H1 (cell line): Measurements from ENCODE around the gene NANOS2. TPM values are rescaled to one million over a fixed set of nuclear protein-coding genes. Genes with fewer than 3 reads are reported as not detected.

ENCODE experiments used
- CTCF ChIA-PET: fragments of 300-600 bp; sonication (Branson Sonifier 250); formaldehyde crosslinking; loops from one replicate; lab custom pipeline; 2021; ENCODE audit not compliant: partially characterized antibody; lab: Charles Lee
- POLR2A ChIA-PET: fragments of 300-600 bp; sonication (Branson Sonifier 250); formaldehyde crosslinking; loops from one replicate; lab custom pipeline; 2021; ENCODE audit warnings: inconsistent platforms; ENCODE audit not compliant: partially characterized antibody; lab: Charles Lee
- DNase-seq, 2 experiments: peaks; one replicate each; pipeline versions ENCODE4 v3.0.0 to v3.0.0-alpha.2; 2010 to 2022; ENCODE audit warnings: low spot score in 2 of 2, low read depth in 1 of 2, mixed read lengths in 1 of 2
- FAIRE-seq: peaks from 2 replicates; lab custom pipeline; 2011; peaks lifted over from hg19 to GRCh38; lab: Jason Lieb, UNC
- H2AFZ ChIP-seq: 2 replicates; pipeline ENCODE4 v1.8.1; 2012; ENCODE audit warnings: low read length, inconsistent platforms
- H2AK5ac ChIP-seq: 2 replicates; pipeline ENCODE4 v1.6.1; 2013; ENCODE audit warnings: low read depth, low read length
- H2BK120ac ChIP-seq: replicated peaks from 2 replicates; pipeline ENCODE3; 2013; ENCODE audit warnings: low read depth, low read length, inconsistent platforms
- H2BK12ac ChIP-seq: 2 replicates; pipeline ENCODE4 v1.6.1; 2013; ENCODE audit warnings: low read depth, low read length
- H2BK15ac ChIP-seq: 2 replicates; pipeline ENCODE4 v1.6.1; 2013; ENCODE audit warnings: low read length
- H2BK20ac ChIP-seq: 2 replicates; pipeline ENCODE4 v1.6.1; 2013; ENCODE audit warnings: low read length
- H2BK5ac ChIP-seq: 2 replicates; pipeline ENCODE4 v1.6.1; 2013; ENCODE audit warnings: low read depth, low read length
- H3K14ac ChIP-seq: 2 replicates; pipeline ENCODE4 v1.6.1; 2013; ENCODE audit warnings: inconsistent platforms; ENCODE audit not compliant: insufficient read length
- H3K18ac ChIP-seq: 2 replicates; pipeline ENCODE4 v1.6.1; 2013; ENCODE audit warnings: low read length; ENCODE audit errors: extremely low read depth
- H3K23ac ChIP-seq: 2 replicates; pipeline ENCODE4 v1.6.1; 2013; ENCODE audit warnings: inconsistent platforms; ENCODE audit not compliant: insufficient read length
- H3K23me2 ChIP-seq: 2 replicates; pipeline ENCODE4 v1.6.1; 2013; ENCODE audit warnings: low read depth, low read length
- H3K27ac ChIP-seq: 2 replicates; pipeline ENCODE4 v1.6.1; 2011; ENCODE audit warnings: low read depth, low read length, inconsistent platforms
- H3K27me3 ChIP-seq, 4 experiments: replicated peaks in 1 of 4; 1 replicate in 1 of 4; 2 replicates in 3 of 4; pipeline versions ENCODE4 v1.6.1 to v1.8.1; 2011 to 2013; ENCODE audit warnings: low read length in 3 of 4, mild to moderate bottlenecking in 3 of 4, inconsistent platforms in 2 of 4, mixed read lengths in 2 of 4, moderate library complexity in 1 of 4; ENCODE audit not compliant: control insufficient read depth in 3 of 4, insufficient read depth in 3 of 4; ENCODE audit errors: extremely low read depth in 1 of 4
- H3K36me3 ChIP-seq, 4 experiments: 2 replicates each; pipeline versions ENCODE4 v1.6.1 to v1.8.1; 2011 to 2013; ENCODE audit warnings: mild to moderate bottlenecking in 4 of 4, low read length in 3 of 4, moderate library complexity in 2 of 4, control low read depth in 1 of 4, inconsistent platforms in 1 of 4; ENCODE audit not compliant: insufficient read depth in 4 of 4, control insufficient read depth in 2 of 4
- H3K4ac ChIP-seq: replicated peaks from 2 replicates; pipeline ENCODE3; 2013; ENCODE audit warnings: low read length, low read depth, mixed read lengths, inconsistent platforms; ENCODE audit not compliant: insufficient read length
- H3K4me1 ChIP-seq, 4 experiments: replicated peaks in 1 of 4; 1 replicate in 1 of 4; 2 replicates in 3 of 4; pipeline versions ENCODE4 v1.6.1 to v1.8.1; 2011 to 2013; ENCODE audit warnings: low read length in 3 of 4, inconsistent platforms in 2 of 4, mixed read lengths in 1 of 4; ENCODE audit not compliant: insufficient read depth in 4 of 4, control insufficient read depth in 3 of 4
- H3K4me2 ChIP-seq, 2 experiments: 2 replicates each; pipeline versions ENCODE4 v1.6.1 to v1.8.1; 2011 to 2013; ENCODE audit warnings: low read depth in 2 of 2, low read length in 2 of 2, control low read depth in 1 of 2, inconsistent platforms in 1 of 2, mild to moderate bottlenecking in 1 of 2; ENCODE audit not compliant: insufficient read depth in 1 of 2
- H3K4me3 ChIP-seq, 4 experiments: fragments of 200-600, 300-600 bp in 1 of 4; sonication (generic), shearing (Covaris generic), sonication (Bioruptor Twin) in 1 of 4; 2 replicates each; pipeline versions ENCODE4 v1.5.1 to v1.8.1; 2011 to 2016; ENCODE audit warnings: low read length in 4 of 4, low read depth in 3 of 4, control low read depth in 2 of 4, inconsistent platforms in 2 of 4, mild to moderate bottlenecking in 2 of 4, mixed read lengths in 1 of 4, moderate library complexity in 1 of 4; ENCODE audit not compliant: insufficient read depth in 2 of 4; ENCODE audit errors: extremely low read depth in 1 of 4
- H3K56ac ChIP-seq: replicated peaks from 2 replicates; pipeline ENCODE3; 2013; ENCODE audit warnings: low read depth, mild to moderate bottlenecking, mixed read lengths, low read length, inconsistent platforms; ENCODE audit not compliant: insufficient read length
- H3K79me1 ChIP-seq: 2 replicates; pipeline ENCODE4 v1.6.1; 2013; ENCODE audit warnings: low read depth, low read length, control low read depth
- H3K79me2 ChIP-seq, 2 experiments: 2 replicates each; pipeline versions ENCODE4 v1.6.1 to v1.8.1; 2012 to 2013; ENCODE audit warnings: low read length in 2 of 2, mild to moderate bottlenecking in 2 of 2, inconsistent platforms in 1 of 2; ENCODE audit not compliant: insufficient read depth in 2 of 2, control insufficient read depth in 1 of 2
- H3K9ac ChIP-seq, 4 experiments: replicated peaks in 1 of 4; 1 replicate in 1 of 4; 2 replicates in 3 of 4; pipeline versions ENCODE4 v1.6.1 to v1.8.1; 2011 to 2013; ENCODE audit warnings: low read depth in 3 of 4, low read length in 3 of 4, control low read depth in 2 of 4, mild to moderate bottlenecking in 2 of 4, moderate library complexity in 2 of 4, inconsistent platforms in 1 of 4; ENCODE audit errors: extremely low read depth in 1 of 4
- H3K9me3 ChIP-seq, 2 experiments: 2 replicates each; pipeline versions ENCODE4 v1.6.1 to v1.8.1; 2012 to 2013; ENCODE audit warnings: mild to moderate bottlenecking in 2 of 2, moderate library complexity in 2 of 2, control low read depth in 1 of 2, inconsistent platforms in 1 of 2, low read depth in 1 of 2, low read length in 1 of 2, mixed read lengths in 1 of 2; ENCODE audit not compliant: insufficient read depth in 2 of 2
- H4K20me1 ChIP-seq, 2 experiments: replicated peaks in 1 of 2; 2 replicates each; pipeline versions ENCODE3 to v1.8.1; 2011 to 2013; ENCODE audit warnings: inconsistent platforms in 2 of 2, low read length in 2 of 2, mild to moderate bottlenecking in 1 of 2; ENCODE audit not compliant: insufficient read depth in 2 of 2, control insufficient read depth in 1 of 2
- H4K5ac ChIP-seq: 2 replicates; pipeline ENCODE4 v1.6.1; 2013; ENCODE audit warnings: low read length, low read depth, mixed read lengths, inconsistent platforms; ENCODE audit not compliant: insufficient read length
- H4K8ac ChIP-seq: 2 replicates; pipeline ENCODE4 v1.8.0; 2013; ENCODE audit warnings: mild to moderate bottlenecking, moderate library complexity, low read length, inconsistent platforms; ENCODE audit not compliant: insufficient read depth; ENCODE audit errors: extremely low read depth
- H4K91ac ChIP-seq: replicated peaks from 2 replicates; pipeline ENCODE3; 2013; ENCODE audit warnings: low read length, mixed read lengths, inconsistent platforms; ENCODE audit not compliant: insufficient read length
- WGBS, 2 experiments: shearing (Covaris generic) in 1 of 2; methylation state at CpG; one replicate each; pipeline versions ENCODE4 v1.1.6 to v1.1.7; 2013 to 2015; ENCODE audit warnings: low lambda C conversion rate in 2 of 2, mixed read lengths in 2 of 2, inconsistent platforms in 1 of 2, low coverage in 1 of 2, missing lambda C conversion rate in 1 of 2; ENCODE audit not compliant: insufficient replicate concordance in 2 of 2, insufficient coverage in 1 of 2, insufficient read length in 1 of 2; ENCODE audit errors: extremely low coverage in 1 of 2, missing lambda C conversion rate in 1 of 2; 5-methylcytosine and 5-hydroxymethylcytosine counted together
- polyA plus RNA-seq, 7 experiments: library from polyadenylated mRNA; depleted of rRNA in 3 of 7; stranded (reverse) in 5 of 7; unstranded in 2 of 7; fragments of >200 nt in 5 of 7; fragments of 200-250 nt in 2 of 7; gene quantifications; 1 replicate in 5 of 7; 2 replicates in 1 of 7; 4 replicates in 1 of 7; pipeline versions ENCODE4 v1.2.1 to v1.2.3, GENCODE V29; 2011 to 2013; ENCODE audit warnings: missing spikeins in 2 of 7, mixed read lengths in 2 of 7
- total RNA-seq: library from RNA; stranded (reverse); fragmentation: NEBNext Ultra II Directional; extraction: Animal tissue kit (Norgen Biotek cat#: 25700); gene quantifications from 2 replicates; pipeline ENCODE4 v1.2.1, GENCODE V29; 2021

NANOS2 gene
- total and polyA plus RNA-seq, 2 of the 8 experiments (the other 6 are each of a cell fraction or from before 2014, with no cell fraction given): 0.20 TPM; not detected in 1

- Histone ChIP-seq H3K36me3 (no peaks in the 10 kb centered on the region; a peak in 1 of 8 replicates), H3K4me1 (no peaks in the 10 kb centered on the region; a peak in 2 of 7 replicates), H2AK5ac (no peak overlapping the region), H3K23ac (no peak overlapping the region), H3K79me2 (no peaks in the 10 kb centered on the region), H4K8ac (no peak overlapping the region), H2BK15ac (no peak overlapping the region), H3K27me3 (no peaks in the 10 kb centered on the region), H3K79me1 (no peaks in the 10 kb centered on the region), H4K20me1 (no peaks in the 10 kb centered on the region), H2BK5ac (no peak overlapping the region), H3K14ac (no peak overlapping the region), H3K4me2 (no peak overlapping the region), H3K9me3 (no peaks in the 10 kb centered on the region), H3K9ac (no peak overlapping the region), H3K23me2 (peaks cover 3% of the 10 kb centered on the region; the same call in 1 of the 2 replicates), H2BK12ac (no peak overlapping the region), H3K56ac (no peak overlapping the region), H4K5ac (no peak overlapping the region), H3K4ac (no peak overlapping the region), H2BK120ac (no peak overlapping the region), H4K91ac (no peak overlapping the region), H3K18ac (no peak overlapping the region), H3K27ac (no peak overlapping the region), H3K4me3 (no peak overlapping the region), H2BK20ac (no peak overlapping the region), H2AFZ (no peak overlapping the region)
- DNase-seq (no peak), FAIRE-seq (no peak)
- ChIA-PET POLR2A (interaction anchor here (1.3 kb wide), 1 partner anchor 20 kb away, joined by 3 read pairs; no protein-coding TSS in a partner anchor), CTCF (interaction anchor here (1.2 to 1.3 kb wide), 2 partner anchors 14 to 63 kb away, joined by 3 read pairs; no protein-coding TSS in a partner anchor)
- 100% methylated on average over 1 of the region's 1 CpG; no CpG with 5 or more reads in 1 of the 2 experiments for WGBS, 2 experiments
Observed at GRCh38 chr19:45947926-45948325, 33.3 kb upstream of the NANOS2 start.
